Tibial artery (tissue), 4 donors: Measurements from ENCODE around the gene DNAH12.
"Not testable (repeated sequence)": the region's sequence is repeated elsewhere in the genome, so short reads cannot be mapped to it uniquely, and the experiment has no call there.

Source experiments
- DNase-seq, 2 donors: peaks; one replicate each; pipeline ENCODE4 v3.0.0-alpha.2; 2019
- H3K27ac ChIP-seq, 2 donors: fragments of 200-600 bp; sonication (generic) in 1 of 2; 1 replicate in 1 of 2; 2 replicates in 1 of 2; pipeline ENCODE4 v1.5.1; 2018 to 2019; ENCODE audit warnings: mild to moderate bottlenecking in 1 of 2
- H3K27me3 ChIP-seq, 2 donors: fragments of 200-600 bp; sonication (generic) in 1 of 2; one replicate each; pipeline versions ENCODE4 v1.5.1 to v1.6.0; 2016 to 2019
- H3K36me3 ChIP-seq, 3 donors: fragments of 200-600 bp; sonication (generic) in 2 of 3; one replicate each; pipeline ENCODE4 v1.5.1; 2016 to 2019; ENCODE audit warnings: mild to moderate bottlenecking in 2 of 3
- H3K4me1 ChIP-seq, 4 donors: fragments of 200-600 bp; sonication (generic) in 2 of 4; 1 replicate in 3 of 4; 2 replicates in 1 of 4; pipeline ENCODE4 v1.5.1; 2016 to 2019
- H3K4me3 ChIP-seq, 2 donors: fragments of 200-600 bp; sonication (generic) in 1 of 2; 1 replicate in 1 of 2; 2 replicates in 1 of 2; pipeline ENCODE4 v1.5.1; 2018 to 2019; ENCODE audit warnings: mild to moderate bottlenecking in 2 of 2
- H3K9me3 ChIP-seq, 3 donors: fragments of 200-600 bp; sonication (generic) in 1 of 3; one replicate each; pipeline ENCODE4 v1.5.1; 2016 to 2019
- intact Hi-C: fragments of 100-400 bp; cut with DNase I; formaldehyde crosslinking; loops from one replicate; pipeline ENCODE4 v1.15.0; 2023; ENCODE audit warnings: low total_unique reads
- TF ChIP-seq, protein P1 (sequence below), 2 experiments: fragments of 200-600 bp in 1 of 2; fragments of 450-650 bp in 1 of 2; IDR thresholded peaks; one replicate each; pipeline ENCODE4 v1.5.1; 2017 to 2019; ENCODE audit warnings: antibody characterized with exemption in 2 of 2, mild to moderate bottlenecking in 1 of 2, moderate library complexity in 1 of 2

Gene DNAH12

DNA sequence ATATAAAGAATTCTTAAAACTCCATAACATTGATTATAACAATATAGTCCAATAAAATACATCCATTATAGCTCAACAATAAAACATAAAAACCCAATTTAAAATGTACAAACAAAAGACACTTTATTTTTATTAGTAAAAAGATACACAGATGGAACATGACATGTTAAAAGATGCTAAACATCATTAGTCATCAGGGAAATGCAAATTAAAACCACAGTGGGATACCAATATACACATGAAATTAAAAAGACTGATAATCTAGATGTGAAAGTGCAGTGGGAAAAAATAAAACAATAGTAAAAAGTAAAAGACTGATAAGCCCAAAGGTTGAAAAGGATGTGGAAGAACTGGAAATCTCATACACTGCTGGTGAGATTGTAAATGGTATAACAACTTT lies 46.2 kb downstream of the DNAH12 start:
- TF ChIP-seq, protein P1, sequence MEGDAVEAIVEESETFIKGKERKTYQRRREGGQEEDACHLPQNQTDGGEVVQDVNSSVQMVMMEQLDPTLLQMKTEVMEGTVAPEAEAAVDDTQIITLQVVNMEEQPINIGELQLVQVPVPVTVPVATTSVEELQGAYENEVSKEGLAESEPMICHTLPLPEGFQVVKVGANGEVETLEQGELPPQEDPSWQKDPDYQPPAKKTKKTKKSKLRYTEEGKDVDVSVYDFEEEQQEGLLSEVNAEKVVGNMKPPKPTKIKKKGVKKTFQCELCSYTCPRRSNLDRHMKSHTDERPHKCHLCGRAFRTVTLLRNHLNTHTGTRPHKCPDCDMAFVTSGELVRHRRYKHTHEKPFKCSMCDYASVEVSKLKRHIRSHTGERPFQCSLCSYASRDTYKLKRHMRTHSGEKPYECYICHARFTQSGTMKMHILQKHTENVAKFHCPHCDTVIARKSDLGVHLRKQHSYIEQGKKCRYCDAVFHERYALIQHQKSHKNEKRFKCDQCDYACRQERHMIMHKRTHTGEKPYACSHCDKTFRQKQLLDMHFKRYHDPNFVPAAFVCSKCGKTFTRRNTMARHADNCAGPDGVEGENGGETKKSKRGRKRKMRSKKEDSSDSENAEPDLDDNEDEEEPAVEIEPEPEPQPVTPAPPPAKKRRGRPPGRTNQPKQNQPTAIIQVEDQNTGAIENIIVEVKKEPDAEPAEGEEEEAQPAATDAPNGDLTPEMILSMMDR (IDR thresholded peaks at IDR 0.05), result no peak

DNA sequence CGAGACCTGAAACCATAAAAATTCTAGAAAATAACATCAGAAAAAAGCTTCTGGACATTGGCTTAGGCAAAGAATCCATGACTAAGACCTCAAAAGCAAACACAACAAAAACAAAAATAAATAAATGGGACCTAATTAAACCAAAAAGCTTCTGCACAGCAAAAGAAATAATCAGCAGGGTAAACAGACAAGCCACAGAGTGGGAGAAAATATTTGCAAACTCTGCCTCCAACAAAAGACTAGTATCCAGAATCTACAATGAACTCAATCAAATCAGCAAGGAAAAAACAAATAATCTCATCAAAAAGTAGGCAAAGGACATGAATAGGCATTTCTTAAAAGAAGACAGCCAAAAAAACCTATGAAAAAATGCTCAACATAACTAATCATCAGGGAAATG lies 59.6 kb downstream of the DNAH12 start:
- H3K36me3 ChIP-seq, result no peaks in the 10 kb centered on the region
- no peaks in the 10 kb centered on the region for H3K9me3 ChIP-seq
- DNase-seq, result no peak
- no peaks in the 10 kb centered on the region for H3K27me3 ChIP-seq
- H3K4me3 ChIP-seq, result no peak overlapping the region
- no peak overlapping the region for H3K27ac ChIP-seq
- intact Hi-C loops, result no loop called here
- TF ChIP-seq, protein P1 (IDR thresholded peaks at IDR 0.05), result no peak
- H3K4me1 ChIP-seq, result no peaks in the 10 kb centered on the region

More for the DNA sequence above, 46.2 kb downstream of the DNAH12 start:
- no peaks in the 10 kb centered on the region for H3K27me3 ChIP-seq
- H3K4me1 ChIP-seq, result no peaks in the 10 kb centered on the region
- no peaks in the 10 kb centered on the region for H3K36me3 ChIP-seq
- H3K27ac ChIP-seq, result no peak overlapping the region
- H3K9me3 ChIP-seq, result no peaks in the 10 kb centered on the region
- intact Hi-C loops, result no loop called here
- no peak overlapping the region for H3K4me3 ChIP-seq
- no peak for DNase-seq

DNA sequence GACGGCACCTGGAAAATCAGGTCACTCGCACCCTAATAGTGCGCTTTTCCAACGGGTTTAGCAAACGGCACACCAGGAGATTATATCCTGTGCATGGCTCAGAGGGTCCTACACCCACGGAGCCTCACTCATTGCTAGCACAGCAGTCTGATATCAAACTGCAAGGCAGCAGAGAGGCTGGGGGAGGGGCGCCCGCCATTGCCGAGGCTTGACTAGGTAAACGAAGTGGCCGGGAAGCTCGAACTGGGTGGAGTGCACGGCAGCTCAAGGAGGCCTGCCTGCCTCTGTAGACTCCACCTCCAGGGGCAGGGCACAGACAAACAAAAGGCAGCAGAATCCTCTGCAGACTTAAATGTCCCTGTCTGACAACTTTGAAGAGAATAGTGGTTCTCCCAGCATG lies 67.0 kb downstream of the DNAH12 start:
- H3K36me3 ChIP-seq, H3K27ac ChIP-seq, H3K4me1 ChIP-seq, DNase-seq, intact Hi-C loops, H3K27me3 ChIP-seq, H3K9me3 ChIP-seq, H3K4me3 ChIP-seq: not testable (repeated sequence)

DNA sequence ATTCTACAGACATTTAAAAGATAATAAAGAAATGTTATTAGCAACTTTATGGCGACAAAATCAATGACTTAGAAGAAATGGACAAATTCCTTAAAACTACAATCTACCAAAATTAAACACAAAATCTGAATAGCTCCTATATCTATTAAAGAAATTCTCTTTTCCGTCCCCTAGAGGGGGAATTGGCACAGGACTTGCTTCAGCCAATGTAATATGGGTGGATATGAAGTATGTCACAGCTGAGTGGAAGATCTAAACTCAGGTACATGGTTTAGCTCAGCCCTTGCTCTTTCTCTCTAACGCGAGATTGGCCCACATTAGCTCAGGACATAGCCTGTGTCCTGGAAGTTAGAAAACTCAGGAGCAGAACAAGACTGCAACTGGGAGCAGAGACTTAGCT lies 79.3 kb downstream of the DNAH12 start:
- Histone ChIP-seq H3K4me1 (no peaks in the 10 kb centered on the region), H3K36me3 (no peaks in the 10 kb centered on the region), H3K27ac (no peak overlapping the region), H3K4me3 (no peak overlapping the region), H3K9me3 (no peaks in the 10 kb centered on the region), H3K27me3 (no peaks in the 10 kb centered on the region)
- no peak for DNase-seq
- TF ChIP-seq, protein P1 (IDR thresholded peaks at IDR 0.05), result no peak
- intact Hi-C loops, result no loop called here

DNA sequence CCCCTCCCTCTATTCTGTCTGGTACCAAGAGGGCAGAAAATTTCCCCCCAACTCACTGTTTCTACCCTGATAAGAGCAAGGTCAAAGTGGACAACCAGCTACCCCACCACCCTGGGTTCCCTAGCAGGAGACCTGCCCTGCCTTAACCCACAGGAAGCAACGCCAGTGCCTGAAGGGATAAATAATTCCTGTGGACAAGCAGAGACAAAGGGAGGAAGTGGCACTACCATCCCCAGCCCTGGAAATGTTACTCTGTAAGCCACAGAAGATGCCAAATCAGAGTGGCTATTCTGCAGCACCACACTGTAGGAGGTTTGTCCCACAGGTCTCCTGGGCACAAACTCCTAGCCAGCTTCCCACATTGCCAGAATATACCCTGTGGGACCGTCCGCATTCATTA lies 80.1 kb downstream of the DNAH12 start:
- DNase-seq, result no peak
- TF ChIP-seq, protein P1 (IDR thresholded peaks at IDR 0.05), result no peak
- Histone ChIP-seq H3K4me1 (no peaks in the 10 kb centered on the region), H3K4me3 (no peak overlapping the region), H3K9me3 (no peaks in the 10 kb centered on the region), H3K27me3 (no peaks in the 10 kb centered on the region), H3K27ac (no peak overlapping the region), H3K36me3 (no peaks in the 10 kb centered on the region)
- intact Hi-C loops, result no loop called here

DNA sequence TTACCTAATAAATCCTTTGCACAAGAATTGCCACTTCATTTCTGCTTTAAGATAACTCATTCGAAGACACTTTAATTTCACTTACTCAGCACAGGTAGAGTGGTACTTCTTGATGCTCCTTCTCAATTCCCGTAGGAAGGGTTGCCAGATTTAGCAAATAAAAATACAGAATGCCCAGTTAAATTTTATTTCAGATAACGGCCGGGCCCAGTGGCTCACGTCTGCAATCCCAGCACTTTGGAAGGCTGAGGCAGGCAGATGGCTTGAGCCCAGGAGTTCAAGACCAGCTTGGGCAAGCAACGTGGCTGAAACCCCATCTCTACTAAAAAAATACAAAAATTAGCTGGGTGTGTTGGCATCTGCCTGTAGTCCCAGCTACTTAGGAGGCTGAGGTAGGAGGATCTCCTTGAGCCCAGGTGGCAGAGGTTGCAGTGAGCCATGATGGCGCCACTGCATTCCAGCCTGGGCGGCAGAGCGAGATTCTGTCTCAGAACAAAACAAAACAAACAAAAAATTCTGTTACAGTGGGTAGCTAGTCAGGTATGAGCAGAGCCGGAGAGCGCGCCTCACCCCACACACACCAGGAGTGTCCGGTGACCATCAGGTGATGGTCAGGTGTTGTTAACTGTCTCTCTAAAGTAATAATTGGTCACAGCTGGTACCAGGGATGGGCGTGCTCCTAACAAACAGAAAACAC lies 92.8 kb downstream of the DNAH12 start:
- Histone ChIP-seq H3K27ac (no peak overlapping the region), H3K4me1 (no peaks in the 10 kb centered on the region), H3K9me3 (no peaks in the 10 kb centered on the region), H3K4me3 (no peak overlapping the region), H3K36me3 (no peaks in the 10 kb centered on the region), H3K27me3 (no peaks in the 10 kb centered on the region)
- intact Hi-C loops, result no loop called here
- no peak for DNase-seq
- TF ChIP-seq, protein P1 (IDR thresholded peaks at IDR 0.05), result no peak

DNA sequence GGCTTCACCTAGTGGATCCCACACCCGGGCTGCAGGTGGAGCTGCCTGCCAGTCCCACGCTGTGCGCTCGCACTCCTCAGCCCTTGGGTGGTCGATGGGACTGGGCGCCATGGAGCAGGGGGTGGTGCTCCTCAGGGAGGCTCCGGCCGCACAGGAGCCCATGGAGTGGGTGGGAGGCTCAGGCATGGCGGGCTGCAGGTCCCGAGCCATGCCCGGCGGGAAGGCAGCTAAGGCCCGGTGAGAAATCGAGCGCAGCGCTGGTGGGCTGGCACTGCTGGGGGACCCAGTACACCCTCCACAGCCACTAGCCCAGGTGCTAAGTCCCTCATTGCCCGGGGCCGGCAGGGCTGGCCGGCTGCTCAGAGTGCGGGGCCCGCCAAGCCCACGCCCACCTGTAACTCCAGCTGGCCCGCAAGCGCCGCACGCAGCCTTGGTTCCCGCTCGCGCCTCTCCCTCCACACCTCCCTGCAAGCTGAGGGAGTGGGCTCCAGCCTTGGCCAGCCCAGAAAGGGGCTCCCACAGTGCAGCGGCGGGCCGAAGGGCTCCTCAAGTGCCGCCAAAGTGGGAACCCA lies 94.8 kb downstream of the DNAH12 start:
- H3K27me3 ChIP-seq, H3K4me1 ChIP-seq, H3K9me3 ChIP-seq, intact Hi-C loops, H3K27ac ChIP-seq, DNase-seq, H3K4me3 ChIP-seq, H3K36me3 ChIP-seq: not testable (repeated sequence)

DNA sequence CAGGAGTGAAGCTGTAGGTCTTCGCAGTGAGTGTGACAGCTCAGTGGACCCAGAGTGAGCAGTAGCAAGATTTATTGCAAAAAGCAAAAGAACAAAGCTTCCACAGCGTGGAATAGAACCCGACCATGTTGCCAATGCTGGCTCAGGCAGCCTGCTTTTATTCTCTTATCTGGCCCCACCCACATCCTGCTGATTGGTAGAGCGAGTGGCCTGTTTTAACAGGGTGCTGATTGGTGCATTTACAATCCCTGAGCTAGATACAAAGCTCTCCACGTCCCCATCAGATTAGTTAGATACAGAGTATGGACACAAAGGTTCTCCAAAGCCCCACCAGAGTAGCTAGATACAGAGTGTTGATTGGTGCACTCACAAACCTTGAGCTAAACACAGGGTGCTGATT lies 95.7 kb downstream of the DNAH12 start:
- H3K9me3 ChIP-seq, H3K27ac ChIP-seq, intact Hi-C loops, H3K36me3 ChIP-seq, H3K4me1 ChIP-seq, H3K4me3 ChIP-seq, DNase-seq, H3K27me3 ChIP-seq: not testable (repeated sequence)
